HepG2 (cell line): ENCODE data around the gene ETV6. TPM values are rescaled to one million over a fixed set of nuclear protein-coding genes. Genes with fewer than 3 reads are reported as not detected.

Experiments used
- ATAC-seq: fragments of 200-7000 bp; cut with Tn5 transposase; 3 replicates; pipeline ENCODE4 v1.9.1; 2020; ENCODE audit warnings: mild to moderate bottlenecking, moderate library complexity
- BruUV-seq: library from RNA; stranded (reverse); fragments of 400-500 nt; replicated peaks from 2 replicates; lab custom pipeline; 2021; lab: Mats Ljungman, UMichigan
- CTCF ChIA-PET: fragments of 300-600 bp; formaldehyde crosslinking; extraction: SDS; loops from one replicate; lab custom pipeline; 2021; ENCODE audit warnings: low total read pairs, inconsistent platforms, low intra/inter-chr PET ratio; lab: Yijun Ruan, JAX
- POLR2A ChIA-PET: fragments of 350-600 bp; sonication (Branson Sonifier 250); formaldehyde crosslinking; loops from one replicate; lab custom pipeline; 2020; ENCODE audit warnings: antibody characterized with exemption, inconsistent platforms; lab: Yijun Ruan, JAX
- DNase-seq: peaks from one replicate; pipeline ENCODE4 v3.0.0-alpha.2; 2015; ENCODE audit warnings: low spot score
- FAIRE-seq: peaks from 3 replicates; lab custom pipeline; 2011; peaks lifted over from hg19 to GRCh38; lab: Jason Lieb, UNC
- H2AFZ ChIP-seq: one replicate; pipeline ENCODE4 v1.6.1; 2011; ENCODE audit warnings: low read length, inconsistent platforms
- H3K27ac ChIP-seq: fragments of 300-600 bp; 3 replicates; pipeline ENCODE4 v1.8.0; 2011; ENCODE audit warnings: mixed run types, mild to moderate bottlenecking, mixed read lengths, low read length, inconsistent platforms; ENCODE audit not compliant: insufficient read depth; ENCODE audit errors: extremely low read length
- H3K27me3 ChIP-seq, 2 experiments: fragments of 200-600 bp in 1 of 2; 2 replicates in 1 of 2; 3 replicates in 1 of 2; pipeline versions ENCODE4 v1.6.0 to v1.8.0; 2011; ENCODE audit warnings: low read length in 2 of 2, mild to moderate bottlenecking in 2 of 2, moderate library complexity in 2 of 2, inconsistent platforms in 1 of 2; ENCODE audit not compliant: insufficient read depth in 2 of 2, control insufficient read depth in 1 of 2
- H3K36me3 ChIP-seq, 2 experiments: fragments of 200-600 bp in 1 of 2; replicated peaks in 1 of 2; 2 replicates in 1 of 2; 3 replicates in 1 of 2; pipeline versions ENCODE4 v1.5.1 to v1.8.0; 2011; ENCODE audit warnings: low read length in 2 of 2, inconsistent platforms in 1 of 2; ENCODE audit not compliant: insufficient read depth in 2 of 2, control insufficient read depth in 1 of 2
- H3K4me1 ChIP-seq: 2 replicates; pipeline ENCODE4 v1.5.1; 2012; ENCODE audit warnings: low read length, inconsistent platforms; ENCODE audit not compliant: insufficient read depth
- H3K4me2 ChIP-seq: 2 replicates; pipeline ENCODE4 v1.6.0; 2011; ENCODE audit warnings: low read depth, low read length, inconsistent platforms
- H3K4me3 ChIP-seq, 3 experiments: fragments of 200-600 bp in 1 of 3; sonication (generic), shearing (Covaris generic) in 1 of 3; replicated peaks in 1 of 3; 2 replicates each; pipeline ENCODE4 v1.5.1; 2011 to 2016; ENCODE audit warnings: low read length in 3 of 3, inconsistent platforms in 2 of 3, low read depth in 2 of 3, mild to moderate bottlenecking in 2 of 3, control low read depth in 1 of 3, mixed read lengths in 1 of 3; ENCODE audit not compliant: insufficient read depth in 1 of 3
- H3K79me2 ChIP-seq: one replicate; pipeline ENCODE4 v1.6.1; 2011; ENCODE audit warnings: low read length, inconsistent platforms; ENCODE audit not compliant: insufficient read depth
- H3K9ac ChIP-seq: 2 replicates; pipeline ENCODE4 v1.6.0; 2011; ENCODE audit warnings: mild to moderate bottlenecking, low read depth, low read length, inconsistent platforms; ENCODE audit not compliant: insufficient read depth
- H3K9me3 ChIP-seq: 2 replicates; pipeline ENCODE4 v1.5.1; 2012; ENCODE audit warnings: mild to moderate bottlenecking, low read length
- H4K20me1 ChIP-seq: 2 replicates; pipeline ENCODE4 v1.6.0; 2011; ENCODE audit warnings: inconsistent platforms, mild to moderate bottlenecking, low read length, moderate library complexity; ENCODE audit not compliant: insufficient read depth
- PAXIP1 ChIP-seq: sonication (generic); formaldehyde crosslinking; conservative IDR thresholded peaks from 2 replicates; pipeline ENCODE4 v1.4.0; 2020; ENCODE audit warnings: mild to moderate bottlenecking, missing genetic modification reagents, moderate library complexity
- REST ChIP-seq, 2 experiments: IDR thresholded peaks; 2 replicates each; pipeline ENCODE4 v1.6.1; 2011 to 2012; ENCODE audit warnings: low read length in 2 of 2, borderline replicate concordance in 1 of 2, low read depth in 1 of 2, mild to moderate bottlenecking in 1 of 2, moderate library complexity in 1 of 2
- ZBTB44 ChIP-seq: sonication (generic); formaldehyde crosslinking; IDR thresholded peaks from 2 replicates; pipeline ENCODE4 v1.4.0; 2020; ENCODE audit warnings: missing genetic modification reagents
- ZNF207 ChIP-seq: fragments of 450-650 bp; IDR thresholded peaks from 2 replicates; pipeline ENCODE4 v1.6.1; 2016; ENCODE audit warnings: antibody characterized with exemption, borderline replicate concordance
- ZNF260 ChIP-seq: sonication (generic); formaldehyde crosslinking; IDR thresholded peaks from 2 replicates; pipeline ENCODE4 v1.4.0; 2020; ENCODE audit warnings: missing genetic modification reagents, low read depth, mild to moderate bottlenecking, borderline replicate concordance
- ZNF431 ChIP-seq: sonication (generic); formaldehyde crosslinking; IDR thresholded peaks from 2 replicates; pipeline ENCODE4 v1.9.0; 2022; ENCODE audit warnings: missing genetic modification reagents, low read depth, mild to moderate bottlenecking, borderline replicate concordance
- ZNF589 ChIP-seq: sonication (generic); formaldehyde crosslinking; conservative IDR thresholded peaks from 2 replicates; pipeline ENCODE4 v1.8.0; 2022; ENCODE audit warnings: mild to moderate bottlenecking, moderate library complexity, missing genetic modification reagents
- WGBS: methylation state at CpG from one replicate; pipeline ENCODE4 v1.1.6; 2017; ENCODE audit warnings: low lambda C conversion rate; 5-methylcytosine and 5-hydroxymethylcytosine counted together
- in situ Hi-C: cut with HindIII; loops from 2 replicates; pipeline ENCODE4 v1.10.0; 2017; ENCODE audit warnings: low pct_unique_long_range_greater_than_20kb; ENCODE audit not compliant: extremely low pct_ligation_motif_present
- intact Hi-C: fragments of 100-400 bp; cut with micrococcal nuclease; formaldehyde crosslinking; loops from one replicate; pipeline ENCODE4 v1.10.0; 2022; ENCODE audit not compliant: unreplicated experiment
- polyA plus RNA-seq, 8 experiments: library from polyadenylated mRNA; depleted of rRNA in 3 of 8; stranded (reverse) in 7 of 8; unstranded in 1 of 8; fragments of >200 nt; fragmentation: Illumina TruSeq in 4 of 8; extraction: Trizol in 4 of 8; gene quantifications; 2 replicates each; pipeline versions ENCODE4 v1.2.1 to v1.2.3, GENCODE V29; 2011 to 2016; ENCODE audit warnings: low read depth in 4 of 8, missing spikeins in 1 of 8, mixed read lengths in 1 of 8; ENCODE audit not compliant: insufficient read depth in 1 of 8
- total RNA-seq, 5 experiments: library from RNA; depleted of rRNA; stranded (reverse); fragments of >200 nt; fragmentation: Illumina TruSeq; extraction: Trizol; gene quantifications; 2 replicates each; pipeline ENCODE4 v1.2.3, GENCODE V29; 2016; ENCODE audit warnings: low read depth in 1 of 5
- TF ChIP-seq, protein P1 (sequence below), 2 experiments: fragments of 450-650 bp in 1 of 2; sonication (generic) in 1 of 2; formaldehyde crosslinking; IDR thresholded peaks; 2 replicates each; pipeline versions ENCODE4 v1.5.0 to v1.8.0; 2020 to 2022; ENCODE audit warnings: mild to moderate bottlenecking in 1 of 2, missing genetic modification reagents in 1 of 2

ETV6 gene
- total and polyA plus RNA-seq, 2 of the 13 experiments (the other 11 are each of a cell fraction or from before 2014, with no cell fraction given), result 2.2 to 3.0 TPM

DNA sequence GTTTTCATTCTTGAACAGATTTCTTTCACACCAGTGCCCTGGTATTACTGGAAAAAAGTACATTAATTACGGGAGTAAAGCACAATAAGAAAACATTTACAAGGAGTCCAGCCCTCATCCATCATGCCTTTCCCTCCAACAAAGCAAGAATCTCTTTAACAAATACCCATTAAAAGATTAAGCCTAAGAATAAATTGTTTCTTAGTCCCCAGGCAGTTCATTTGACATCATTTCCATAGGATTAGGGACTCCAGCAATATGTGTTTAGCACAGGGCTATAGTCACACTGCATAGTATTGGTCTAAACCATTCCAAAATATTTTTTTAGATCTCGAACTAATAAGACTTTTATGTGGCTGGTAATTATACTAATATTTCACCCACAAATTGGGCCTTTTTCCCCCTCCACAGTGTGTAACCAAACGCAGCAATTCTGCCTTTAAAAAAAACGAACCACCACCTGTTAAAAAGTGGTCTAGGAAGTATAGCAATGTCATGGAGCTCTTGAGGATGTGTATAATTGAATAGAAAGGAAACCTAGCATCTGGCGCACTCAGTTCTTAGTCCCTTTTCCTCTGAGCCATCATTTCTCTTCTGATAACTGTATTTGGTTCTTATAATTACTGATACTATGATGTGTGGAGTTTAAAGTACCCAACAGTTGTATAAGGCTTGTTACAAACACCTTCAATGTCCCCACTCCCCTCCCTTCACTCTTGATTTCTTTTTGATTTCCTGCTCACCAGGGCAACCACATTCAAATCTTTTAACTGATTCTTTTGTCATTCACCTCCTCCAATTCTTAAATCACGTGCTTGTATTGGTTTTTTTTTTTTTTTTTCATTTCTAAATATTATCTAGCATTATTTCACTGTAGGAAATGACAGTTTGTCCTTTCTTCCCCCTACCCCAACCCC is 138.7 kb downstream of the ETV6 start (continued):
- TF ChIP-seq PAXIP1 (CRISPR knock-in tag) (no peak), ZNF589 (no peak), ZBTB44 (CRISPR knock-in tag) (no peak)

DNA sequence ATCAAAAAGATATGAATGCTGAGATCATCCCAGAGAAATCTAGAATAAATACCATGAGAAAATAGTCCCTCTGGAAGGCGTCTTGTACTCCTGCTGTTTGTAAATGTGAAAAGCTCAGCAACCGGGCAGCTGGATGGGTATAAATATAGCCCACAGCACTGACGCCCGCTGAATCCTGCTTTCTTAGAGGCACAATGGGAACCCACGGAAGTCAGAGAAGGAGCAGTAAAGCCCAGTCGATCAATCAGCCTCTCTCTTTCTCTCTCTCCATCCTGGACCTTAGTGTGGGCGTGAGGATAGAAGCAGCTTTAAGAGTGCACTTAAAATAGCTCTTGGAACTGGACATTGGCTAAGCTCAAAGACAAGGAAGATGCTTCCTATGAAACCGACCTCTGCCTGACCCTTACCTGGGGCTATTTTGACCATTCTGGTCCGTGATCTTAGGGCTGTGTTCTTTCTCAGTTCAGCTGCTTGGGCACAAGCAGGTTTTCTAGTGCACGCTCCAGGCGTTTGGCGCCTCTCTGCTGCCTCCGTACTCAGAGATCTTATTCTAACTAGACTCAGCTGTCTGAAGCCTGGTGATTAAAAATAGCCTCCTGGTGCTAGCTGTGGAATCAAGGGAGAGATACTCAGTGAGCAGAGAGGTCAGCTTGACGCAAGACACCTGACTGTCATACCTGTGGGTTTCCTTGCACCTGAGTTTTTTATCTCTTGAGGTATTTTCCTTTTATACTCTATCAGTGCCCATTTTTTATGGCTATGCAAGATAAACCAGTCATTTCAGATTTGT is 144.6 kb downstream of the ETV6 start:
- H3K27ac ChIP-seq, result no peak overlapping the region
- TF ChIP-seq ZNF207, result no peak
- no peak for TF ChIP-seq ZNF431 (CRISPR knock-in tag)
- TF ChIP-seq, protein P1, sequence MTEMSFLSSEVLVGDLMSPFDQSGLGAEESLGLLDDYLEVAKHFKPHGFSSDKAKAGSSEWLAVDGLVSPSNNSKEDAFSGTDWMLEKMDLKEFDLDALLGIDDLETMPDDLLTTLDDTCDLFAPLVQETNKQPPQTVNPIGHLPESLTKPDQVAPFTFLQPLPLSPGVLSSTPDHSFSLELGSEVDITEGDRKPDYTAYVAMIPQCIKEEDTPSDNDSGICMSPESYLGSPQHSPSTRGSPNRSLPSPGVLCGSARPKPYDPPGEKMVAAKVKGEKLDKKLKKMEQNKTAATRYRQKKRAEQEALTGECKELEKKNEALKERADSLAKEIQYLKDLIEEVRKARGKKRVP (CRISPR knock-in tag; IDR thresholded peaks at IDR 0.05), result no peak
- TF ChIP-seq REST (IDR thresholded peaks at IDR 0.05; ENCODE audit: borderline replicate concordance in 1 of 2, low read depth in 1 of 2, low read length in 2 of 2), result no peak
- TF ChIP-seq ZNF260 (CRISPR knock-in tag), result no peak

More for the DNA sequence above, 144.6 kb downstream of the ETV6 start:
- WGBS, result 95% methylated on average over 14 of the region's 14 CpGs
- no peak for DNase-seq
- H3K27me3 ChIP-seq, result no peaks in the 10 kb centered on the region
- no peaks in the 10 kb centered on the region for H3K9me3 ChIP-seq
- CTCF ChIA-PET, result no interaction called here
- H3K79me2 ChIP-seq, result no peaks in the 10 kb centered on the region
- POLR2A ChIA-PET, result no interaction called here
- FAIRE-seq, result no peak
- H3K4me1 ChIP-seq, result peaks cover 30% of the 10 kb centered on the region
- intact Hi-C loops, result no loop called here
- BruUV-seq, result no TSS peak
- H2AFZ ChIP-seq, result no peak overlapping the region
- no peaks in the 10 kb centered on the region for H4K20me1 ChIP-seq
- H3K4me3 ChIP-seq, result no peak overlapping the region
- in situ Hi-C loops, result no loop called here
- ATAC-seq, result no peak
- H3K36me3 ChIP-seq, result no peaks in the 10 kb centered on the region; a peak in 1 of 5 replicates
- no peak overlapping the region for H3K4me2 ChIP-seq
- H3K9ac ChIP-seq, result no peak overlapping the region
